Subcutaneous adipose tissue (tissue), 4 donors: Measurements from ENCODE around the gene ABHD12. TPM values are rescaled to one million over a fixed set of nuclear protein-coding genes. Genes with fewer than 3 reads are reported as not detected.

Experiments used
- CTCF ChIP-seq: fragments of 450-650 bp; IDR thresholded peaks from one replicate; pipeline ENCODE4 v1.5.1; 2016; ENCODE audit warnings: low read depth, mild to moderate bottlenecking, control low read depth, antibody characterized with exemption, moderate library complexity
- total RNA-seq, 4 donors: library from RNA; depleted of rRNA; stranded (reverse); fragments of >200 nt; gene quantifications; one replicate each; pipeline ENCODE4 v1.1.0, GENCODE V29; 2016

Gene ABHD12
- total RNA-seq, 4 donors from 2014 or later: 36.5 to 60.3 (median 51.6) TPM

GRCh38 chr20:25336561-25337422, 53.8 kb downstream of the ABHD12 start:
- no peak for TF ChIP-seq CTCF

- TF ChIP-seq CTCF: no peak
Observed at GRCh38 chr20:25328954-25329498, 61.6 kb downstream of the ABHD12 start.

GRCh38 chr20:25327521-25328235, 63.0 kb downstream of the ABHD12 start:
- TF ChIP-seq CTCF: no peak

- no peak for TF ChIP-seq CTCF
Observed at GRCh38 chr20:25325997-25326396, 64.6 kb downstream of the ABHD12 start.

GRCh38 chr20:25325073-25325472, 65.6 kb downstream of the ABHD12 start:
- no peak for TF ChIP-seq CTCF

GRCh38 chr20:25324412-25324811, 66.2 kb downstream of the ABHD12 start:
- no peak for TF ChIP-seq CTCF
